Vagina (tissue), 2 donors: ENCODE data around the gene NAV2. TPM values are rescaled to one million over a fixed set of nuclear protein-coding genes. Genes with fewer than 3 reads are reported as not detected.

ENCODE experiments used
- DNase-seq, 2 donors: peaks; one replicate each; pipeline ENCODE4 v3.0.0-alpha.2; 2017; ENCODE audit errors: extremely low spot score in 2 of 2
- H3K27ac ChIP-seq: fragments of 200-600 bp; sonication (generic); one replicate; pipeline ENCODE4 v1.5.1; 2019
- H3K27me3 ChIP-seq: fragments of 200-600 bp; sonication (generic); one replicate; pipeline ENCODE4 v1.5.1; 2019
- H3K36me3 ChIP-seq, 2 donors: fragments of 200-600 bp; sonication (generic); one replicate each; pipeline ENCODE4 v1.5.1; 2017 to 2019
- H3K4me1 ChIP-seq: fragments of 200-600 bp; sonication (generic); one replicate; pipeline ENCODE4 v1.5.1; 2019
- H3K4me3 ChIP-seq, 2 donors: fragments of 200-600 bp; sonication (generic); 1 replicate in 1 of 2; 2 replicates in 1 of 2; pipeline ENCODE4 v1.5.1; 2016 to 2019
- H3K9me3 ChIP-seq: fragments of 200-600 bp; sonication (generic); one replicate; pipeline ENCODE4 v1.5.1; 2019
- CTCF ChIP-seq, 3 experiments: fragments of 450-650 bp in 2 of 3; fragments of 200-600 bp in 1 of 3; sonication (generic) in 1 of 3; IDR thresholded peaks; one replicate each; pipeline ENCODE4 v1.5.1; 2017 to 2019; ENCODE audit warnings: antibody characterized with exemption in 3 of 3, mild to moderate bottlenecking in 2 of 3, moderate library complexity in 2 of 3
- POLR2A ChIP-seq, 2 donors: fragments of 450-650 bp; IDR thresholded peaks; one replicate each; pipeline ENCODE4 v1.6.1; 2017; ENCODE audit warnings: antibody characterized with exemption in 2 of 2, mild to moderate bottlenecking in 2 of 2, moderate library complexity in 2 of 2
- POLR2AphosphoS5 ChIP-seq, 2 donors: sonication (generic); formaldehyde crosslinking; IDR thresholded peaks; one replicate each; pipeline ENCODE4 v1.9.0; 2017; ENCODE audit warnings: antibody characterized with exemption in 2 of 2, mild to moderate bottlenecking in 2 of 2, low read depth in 1 of 2; ENCODE audit not compliant: insufficient read depth in 1 of 2
- intact Hi-C: fragments of 100-400 bp; cut with DNase I; formaldehyde crosslinking; loops from one replicate; pipeline ENCODE4 v1.15.1; 2023
- total RNA-seq: library from RNA; depleted of rRNA; stranded (reverse); fragments of >200 nt; gene quantifications from one replicate; pipeline ENCODE4 v1.2.3, GENCODE V29; 2016

Gene NAV2
- total RNA-seq, 1 donor from 2014 or later: 25.3 TPM

GRCh38 chr11:19868871-19869270 is 156.2 kb downstream of the NAV2 start:
- Histone ChIP-seq H3K4me1 (peaks cover 14% of the 10 kb centered on the region), H3K9me3 (no peaks in the 10 kb centered on the region), H3K27me3 (no peaks in the 10 kb centered on the region), H3K4me3 (no peak overlapping the region), H3K36me3 (no peaks in the 10 kb centered on the region), H3K27ac (no peak overlapping the region)
- DNase-seq: no peak
- TF ChIP-seq POLR2A (IDR thresholded peaks at IDR 0.05) (no peak), POLR2AphosphoS5 (IDR thresholded peaks at IDR 0.05; ENCODE audit: insufficient read depth in 1 of 2, low read depth in 1 of 2) (no peak), CTCF (IDR thresholded peaks at IDR 0.05) (no peak)
- intact Hi-C loops: no loop called here

DNA sequence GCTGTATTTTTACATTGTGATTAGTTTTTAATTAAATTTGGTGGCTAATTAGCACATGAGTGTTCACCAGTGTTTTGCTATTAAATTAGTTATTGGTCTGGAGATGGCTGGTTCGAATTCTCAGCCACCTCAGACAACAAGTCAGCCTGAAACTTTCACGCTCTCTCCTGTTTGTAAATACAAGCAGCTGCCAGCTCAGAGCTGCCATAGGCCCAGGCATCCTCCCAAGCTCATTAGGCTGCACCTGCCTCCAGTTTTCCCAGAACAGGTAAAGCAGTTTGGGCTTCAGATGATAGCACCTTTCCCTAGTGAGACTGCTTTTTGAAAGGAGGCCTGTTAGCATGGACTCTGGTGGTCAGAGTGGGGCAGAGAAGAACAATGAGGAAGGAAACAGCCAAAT is 156.8 kb downstream of the NAV2 start:
- H3K27me3 ChIP-seq: no peaks in the 10 kb centered on the region
- TF ChIP-seq POLR2AphosphoS5 (IDR thresholded peaks at IDR 0.05; ENCODE audit: insufficient read depth in 1 of 2, low read depth in 1 of 2): no peak
- TF ChIP-seq CTCF (IDR thresholded peaks at IDR 0.05): no peak
- no peak for TF ChIP-seq POLR2A (IDR thresholded peaks at IDR 0.05)
- H3K9me3 ChIP-seq: no peaks in the 10 kb centered on the region
- H3K4me1 ChIP-seq: peaks cover 14% of the 10 kb centered on the region
- H3K36me3 ChIP-seq: no peaks in the 10 kb centered on the region
- no peak overlapping the region for H3K4me3 ChIP-seq
- H3K27ac ChIP-seq: no peak overlapping the region
- intact Hi-C loops: no loop called here
- DNase-seq: no peak

DNA sequence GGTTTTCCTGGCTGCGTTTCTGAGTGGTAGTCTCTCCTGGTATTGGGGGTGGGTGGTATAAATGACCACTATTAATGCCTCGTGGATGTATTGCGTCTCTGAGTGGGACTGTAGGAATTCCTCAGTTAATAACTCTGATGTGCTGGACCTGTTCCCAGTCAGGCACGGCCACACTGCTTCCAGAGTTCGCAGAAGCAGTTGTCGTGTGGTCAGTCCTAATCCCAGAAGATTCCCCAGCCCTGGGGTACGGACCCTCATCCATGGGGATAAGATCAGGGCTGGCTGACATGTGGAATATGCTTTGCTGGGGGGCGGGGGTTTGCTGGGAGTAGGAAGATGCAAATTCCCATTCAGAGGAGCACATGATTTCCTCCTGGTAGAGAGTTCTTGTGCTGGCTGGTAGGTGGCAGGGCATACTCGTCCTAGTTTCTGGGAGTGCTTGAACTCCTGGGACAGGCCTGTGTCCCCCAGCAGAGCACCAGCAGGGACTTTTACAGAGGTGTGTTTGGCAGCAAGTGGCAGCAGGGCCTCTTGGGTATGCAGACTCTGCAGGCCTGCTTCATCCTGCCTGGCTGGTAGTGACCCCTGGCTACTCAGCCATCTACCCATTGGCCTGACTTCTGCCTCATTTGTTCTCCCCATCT is 157.4 kb downstream of the NAV2 start:
- intact Hi-C loops: no loop called here
- peaks cover 14% of the 10 kb centered on the region for H3K4me1 ChIP-seq
- no peaks in the 10 kb centered on the region for H3K36me3 ChIP-seq
- no peak overlapping the region for H3K27ac ChIP-seq
- no peak for TF ChIP-seq POLR2AphosphoS5 (IDR thresholded peaks at IDR 0.05; ENCODE audit: insufficient read depth in 1 of 2, low read depth in 1 of 2)
- no peak for TF ChIP-seq CTCF (IDR thresholded peaks at IDR 0.05)
- TF ChIP-seq POLR2A (IDR thresholded peaks at IDR 0.05): no peak
- no peaks in the 10 kb centered on the region for H3K9me3 ChIP-seq
- H3K27me3 ChIP-seq: no peaks in the 10 kb centered on the region
- no peak overlapping the region for H3K4me3 ChIP-seq
- no peak for DNase-seq

GRCh38 chr11:19871531-19871930 is 158.9 kb downstream of the NAV2 start:
- Histone ChIP-seq H3K9me3 (no peaks in the 10 kb centered on the region), H3K27ac (no peak overlapping the region), H3K36me3 (no peaks in the 10 kb centered on the region), H3K4me3 (no peak overlapping the region), H3K27me3 (no peaks in the 10 kb centered on the region), H3K4me1 (peaks cover 14% of the 10 kb centered on the region)
- TF ChIP-seq POLR2AphosphoS5 (IDR thresholded peaks at IDR 0.05; ENCODE audit: insufficient read depth in 1 of 2, low read depth in 1 of 2): no peak
- no peak for DNase-seq
- intact Hi-C loops: no loop called here

DNA sequence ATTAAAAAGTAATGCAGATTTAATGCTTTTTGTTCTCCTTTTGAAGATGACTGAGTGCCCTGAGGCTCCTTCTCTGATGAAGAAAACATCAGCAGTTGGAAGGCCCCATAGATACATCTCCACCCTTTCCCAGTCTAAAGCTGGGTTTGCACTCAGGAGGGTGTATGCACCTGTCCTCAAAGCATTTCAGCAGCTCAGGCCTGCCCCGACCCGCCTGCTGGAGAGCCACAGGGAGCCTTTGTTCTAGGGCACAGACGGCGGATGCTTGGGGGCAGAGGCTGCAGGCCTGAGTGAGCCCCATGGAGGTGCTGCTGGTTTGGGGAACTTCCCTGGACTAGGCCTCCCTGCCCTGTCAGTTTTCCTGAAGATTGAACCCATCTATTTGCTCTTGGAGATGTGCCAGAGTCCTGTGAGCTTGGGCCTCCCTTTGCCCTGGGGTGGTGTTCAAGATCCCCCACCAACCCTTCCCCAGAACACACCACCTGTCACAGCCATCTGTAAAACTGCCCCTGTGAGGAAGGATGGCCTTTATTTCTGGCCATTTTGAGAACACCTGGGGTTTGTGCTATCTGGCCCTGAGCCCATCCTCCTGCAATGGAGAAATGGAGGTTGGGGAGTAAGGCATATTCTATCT is 160.0 kb downstream of the NAV2 start:
- DNase-seq: no peak
- Histone ChIP-seq H3K36me3 (no peaks in the 10 kb centered on the region), H3K9me3 (no peaks in the 10 kb centered on the region), H3K4me3 (no peak overlapping the region), H3K27me3 (no peaks in the 10 kb centered on the region), H3K27ac (no peak overlapping the region), H3K4me1 (peaks cover 14% of the 10 kb centered on the region)
- intact Hi-C loops: no loop called here
- TF ChIP-seq CTCF (IDR thresholded peaks at IDR 0.05): no peak
- no peak for TF ChIP-seq POLR2AphosphoS5 (IDR thresholded peaks at IDR 0.05; ENCODE audit: insufficient read depth in 1 of 2, low read depth in 1 of 2)
